SK-N-SH treated with all-trans-retinoic acid at 6 μM for 48 hours (cell line): ENCODE measurements around the gene DYSF.

Experiments used
- ATAC-seq: fragments of 200-7000 bp; cut with Tn5 transposase; 3 replicates; pipeline ENCODE4 v1.9.1; 2020; ENCODE audit warnings: mild to moderate bottlenecking, moderate library complexity
- ARNTL ChIP-seq: fragments of 450-650 bp; formaldehyde crosslinking; IDR thresholded peaks from 2 replicates; pipeline ENCODE4 v1.5.0; 2020; ENCODE audit warnings: low read depth, mild to moderate bottlenecking, moderate library complexity, borderline replicate concordance
- BACH2 ChIP-seq: fragments of 250-450 bp; sonication (Bioruptor Pico); IDR thresholded peaks from 2 replicates; pipeline ENCODE4 v1.9.0; 2021; ENCODE audit warnings: mild to moderate bottlenecking, borderline replicate concordance
- CSDC2 ChIP-seq: fragments of 250-450 bp; sonication (Bioruptor Pico); IDR thresholded peaks from 2 replicates; pipeline ENCODE4 v1.5.0; 2020; ENCODE audit warnings: mild to moderate bottlenecking, moderate library complexity
- CSRNP3 ChIP-seq: fragments of 250-450 bp; sonication (Bioruptor Pico); IDR thresholded peaks from 2 replicates; pipeline ENCODE4 v1.5.1; 2021; ENCODE audit warnings: mild to moderate bottlenecking, moderate library complexity
- ISL1 ChIP-seq: fragments of 250-450 bp; sonication (Bioruptor Pico); IDR thresholded peaks from 2 replicates; pipeline ENCODE4 v2.1.2; 2022; ENCODE audit warnings: mild to moderate bottlenecking, moderate library complexity
- OSR1 ChIP-seq: fragments of 250-450 bp; sonication (Bioruptor Pico); IDR thresholded peaks from 2 replicates; pipeline ENCODE4 v1.8.0; 2022; ENCODE audit warnings: moderate library complexity, mild to moderate bottlenecking, inconsistent platforms
- PPARA ChIP-seq: fragments of 250-450 bp; sonication (Bioruptor Pico); IDR thresholded peaks from 2 replicates; pipeline ENCODE4 v1.5.0; 2020; ENCODE audit warnings: mild to moderate bottlenecking, borderline replicate concordance
- RARB ChIP-seq: fragments of 250-450 bp; sonication (Bioruptor Pico); IDR thresholded peaks from 2 replicates; pipeline ENCODE4 v1.8.0; 2021; ENCODE audit warnings: mild to moderate bottlenecking, moderate library complexity
- SNAI2 ChIP-seq: fragments of 250-450 bp; sonication (Bioruptor Pico); IDR thresholded peaks from 2 replicates; pipeline ENCODE4 v1.5.0; 2020; ENCODE audit warnings: mild to moderate bottlenecking, moderate library complexity
- TCF4 ChIP-seq: fragments of 250-450 bp; sonication (Bioruptor Pico); IDR thresholded peaks from 2 replicates; pipeline ENCODE4 v1.8.0; 2021; ENCODE audit warnings: mild to moderate bottlenecking, moderate library complexity, borderline replicate concordance
- TOX ChIP-seq: fragments of 250-450 bp; sonication (Bioruptor Pico); IDR thresholded peaks from 2 replicates; pipeline ENCODE4 v1.8.0; 2021; ENCODE audit warnings: mild to moderate bottlenecking, moderate library complexity, borderline replicate concordance
- ZFP3 ChIP-seq: fragments of 250-450 bp; sonication (Bioruptor Pico); IDR thresholded peaks from 2 replicates; pipeline ENCODE4 v1.5.0; 2020; ENCODE audit warnings: mild to moderate bottlenecking, moderate library complexity
- ZNF565 ChIP-seq: fragments of 450-650 bp; formaldehyde crosslinking; conservative IDR thresholded peaks from 2 replicates; pipeline ENCODE4 v1.5.0; 2020; ENCODE audit warnings: low read depth, mild to moderate bottlenecking, moderate library complexity
- ZNF70 ChIP-seq: fragments of 450-650 bp; formaldehyde crosslinking; IDR thresholded peaks from 2 replicates; pipeline ENCODE4 v1.5.0; 2020; ENCODE audit warnings: mild to moderate bottlenecking, moderate library complexity
- ZNF8 ChIP-seq: fragments of 450-650 bp; formaldehyde crosslinking; IDR thresholded peaks from 2 replicates; pipeline ENCODE4 v1.5.0; 2020; ENCODE audit warnings: mild to moderate bottlenecking, moderate library complexity
- TF ChIP-seq, protein P1 (sequence below): fragments of 250-450 bp; sonication (Bioruptor Pico); IDR thresholded peaks from 2 replicates; pipeline ENCODE4 v1.8.0; 2021; ENCODE audit warnings: low read depth, mild to moderate bottlenecking, moderate library complexity, borderline replicate concordance
- TF ChIP-seq, protein P2 (sequence below): fragments of 250-450 bp; sonication (Bioruptor Pico); IDR thresholded peaks from 2 replicates; pipeline ENCODE4 v1.5.1; 2020; ENCODE audit warnings: low read depth, mild to moderate bottlenecking, moderate library complexity
- TF ChIP-seq, protein P3 (sequence below): fragments of 250-450 bp; sonication (Bioruptor Pico); IDR thresholded peaks from 2 replicates; pipeline ENCODE4 v1.8.0; 2020; ENCODE audit warnings: mild to moderate bottlenecking, moderate library complexity, borderline replicate concordance

DYSF gene

DNA sequence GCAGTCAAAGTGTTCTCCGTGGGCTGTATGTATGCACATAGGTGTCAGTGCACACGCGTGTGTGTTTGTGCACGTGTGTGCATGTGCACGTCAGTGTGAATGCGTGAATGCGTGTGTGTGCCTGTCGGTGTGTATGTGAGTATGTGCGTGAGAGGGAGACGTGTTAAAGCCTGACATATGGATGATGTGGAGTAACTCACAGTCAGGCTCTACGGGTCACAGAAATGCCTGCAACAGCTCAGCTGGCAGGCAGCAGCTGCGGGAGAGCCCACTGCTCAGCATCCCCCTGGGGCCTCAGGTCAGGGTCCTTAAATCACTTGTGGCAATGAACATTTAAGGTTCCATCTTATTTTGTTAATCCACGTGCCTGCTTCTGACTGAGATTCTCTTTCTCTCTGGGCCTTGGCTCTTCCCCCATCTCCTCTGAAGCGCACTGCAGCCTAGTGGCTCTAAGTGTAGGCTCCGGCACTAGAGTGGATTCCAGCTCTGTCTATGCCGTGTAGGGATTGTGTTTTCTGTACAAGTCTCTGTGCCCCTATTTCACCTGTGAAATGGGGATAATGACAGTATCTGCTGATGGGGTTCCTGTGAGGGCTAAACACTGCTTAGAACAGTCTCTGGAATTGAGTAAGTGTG lies 63.0 kb downstream of the DYSF start (continued):
- TF ChIP-seq, protein P1, sequence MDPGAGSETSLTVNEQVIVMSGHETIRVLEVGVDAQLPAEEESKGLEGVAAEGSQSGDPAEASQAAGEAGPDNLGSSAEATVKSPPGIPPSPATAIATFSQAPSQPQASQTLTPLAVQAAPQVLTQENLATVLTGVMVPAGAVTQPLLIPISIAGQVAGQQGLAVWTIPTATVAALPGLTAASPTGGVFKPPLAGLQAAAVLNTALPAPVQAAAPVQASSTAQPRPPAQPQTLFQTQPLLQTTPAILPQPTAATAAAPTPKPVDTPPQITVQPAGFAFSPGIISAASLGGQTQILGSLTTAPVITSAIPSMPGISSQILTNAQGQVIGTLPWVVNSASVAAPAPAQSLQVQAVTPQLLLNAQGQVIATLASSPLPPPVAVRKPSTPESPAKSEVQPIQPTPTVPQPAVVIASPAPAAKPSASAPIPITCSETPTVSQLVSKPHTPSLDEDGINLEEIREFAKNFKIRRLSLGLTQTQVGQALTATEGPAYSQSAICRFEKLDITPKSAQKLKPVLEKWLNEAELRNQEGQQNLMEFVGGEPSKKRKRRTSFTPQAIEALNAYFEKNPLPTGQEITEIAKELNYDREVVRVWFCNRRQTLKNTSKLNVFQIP (CRISPR knock-in tag), result no peak
- TF ChIP-seq, all 23 proteins: peak for 0

DNA sequence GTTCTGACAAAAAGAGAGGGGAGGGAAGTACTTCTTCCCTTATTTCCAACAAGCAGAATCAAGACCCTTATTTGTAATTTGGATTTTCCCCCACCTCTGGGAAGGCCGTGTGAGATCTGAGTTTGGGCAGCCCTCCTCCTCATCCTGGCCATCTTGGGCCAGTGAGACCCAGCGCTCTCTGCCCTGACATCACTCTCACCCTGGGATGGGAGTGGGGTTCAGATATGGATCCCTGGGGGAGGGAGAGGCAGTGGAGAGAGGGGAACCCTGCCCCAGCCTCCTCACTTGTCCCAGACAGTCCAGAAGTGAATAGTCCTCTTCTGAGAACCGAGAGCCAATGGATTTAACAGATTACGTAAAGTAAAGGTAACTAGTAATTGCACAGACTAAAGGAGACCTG lies 64.5 kb downstream of the DYSF start:
- TF ChIP-seq, protein P2, sequence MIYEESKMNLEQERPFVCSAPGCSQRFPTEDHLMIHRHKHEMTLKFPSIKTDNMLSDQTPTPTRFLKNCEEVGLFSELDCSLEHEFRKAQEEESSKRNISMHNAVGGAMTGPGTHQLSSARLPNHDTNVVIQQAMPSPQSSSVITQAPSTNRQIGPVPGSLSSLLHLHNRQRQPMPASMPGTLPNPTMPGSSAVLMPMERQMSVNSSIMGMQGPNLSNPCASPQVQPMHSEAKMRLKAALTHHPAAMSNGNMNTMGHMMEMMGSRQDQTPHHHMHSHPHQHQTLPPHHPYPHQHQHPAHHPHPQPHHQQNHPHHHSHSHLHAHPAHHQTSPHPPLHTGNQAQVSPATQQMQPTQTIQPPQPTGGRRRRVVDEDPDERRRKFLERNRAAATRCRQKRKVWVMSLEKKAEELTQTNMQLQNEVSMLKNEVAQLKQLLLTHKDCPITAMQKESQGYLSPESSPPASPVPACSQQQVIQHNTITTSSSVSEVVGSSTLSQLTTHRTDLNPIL (CRISPR knock-in tag), result no peak
- TF ChIP-seq OSR1 (CRISPR knock-in tag) (no peak), ZNF565 (CRISPR knock-in tag) (no peak), ISL1 (CRISPR knock-in tag) (no peak), SNAI2 (CRISPR knock-in tag) (no peak), BACH2 (CRISPR knock-in tag) (no peak), TCF4 (CRISPR knock-in tag) (no peak), TOX (CRISPR knock-in tag) (no peak), ZFP3 (CRISPR knock-in tag) (no peak), PPARA (no peak)
- TF ChIP-seq, protein P3, sequence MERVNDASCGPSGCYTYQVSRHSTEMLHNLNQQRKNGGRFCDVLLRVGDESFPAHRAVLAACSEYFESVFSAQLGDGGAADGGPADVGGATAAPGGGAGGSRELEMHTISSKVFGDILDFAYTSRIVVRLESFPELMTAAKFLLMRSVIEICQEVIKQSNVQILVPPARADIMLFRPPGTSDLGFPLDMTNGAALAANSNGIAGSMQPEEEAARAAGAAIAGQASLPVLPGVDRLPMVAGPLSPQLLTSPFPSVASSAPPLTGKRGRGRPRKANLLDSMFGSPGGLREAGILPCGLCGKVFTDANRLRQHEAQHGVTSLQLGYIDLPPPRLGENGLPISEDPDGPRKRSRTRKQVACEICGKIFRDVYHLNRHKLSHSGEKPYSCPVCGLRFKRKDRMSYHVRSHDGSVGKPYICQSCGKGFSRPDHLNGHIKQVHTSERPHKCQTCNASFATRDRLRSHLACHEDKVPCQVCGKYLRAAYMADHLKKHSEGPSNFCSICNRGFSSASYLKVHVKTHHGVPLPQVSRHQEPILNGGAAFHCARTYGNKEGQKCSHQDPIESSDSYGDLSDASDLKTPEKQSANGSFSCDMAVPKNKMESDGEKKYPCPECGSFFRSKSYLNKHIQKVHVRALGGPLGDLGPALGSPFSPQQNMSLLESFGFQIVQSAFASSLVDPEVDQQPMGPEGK (CRISPR knock-in tag), result no peak
- TF ChIP-seq, all 23 proteins: peak for 0
- no peak for ATAC-seq

DNA sequence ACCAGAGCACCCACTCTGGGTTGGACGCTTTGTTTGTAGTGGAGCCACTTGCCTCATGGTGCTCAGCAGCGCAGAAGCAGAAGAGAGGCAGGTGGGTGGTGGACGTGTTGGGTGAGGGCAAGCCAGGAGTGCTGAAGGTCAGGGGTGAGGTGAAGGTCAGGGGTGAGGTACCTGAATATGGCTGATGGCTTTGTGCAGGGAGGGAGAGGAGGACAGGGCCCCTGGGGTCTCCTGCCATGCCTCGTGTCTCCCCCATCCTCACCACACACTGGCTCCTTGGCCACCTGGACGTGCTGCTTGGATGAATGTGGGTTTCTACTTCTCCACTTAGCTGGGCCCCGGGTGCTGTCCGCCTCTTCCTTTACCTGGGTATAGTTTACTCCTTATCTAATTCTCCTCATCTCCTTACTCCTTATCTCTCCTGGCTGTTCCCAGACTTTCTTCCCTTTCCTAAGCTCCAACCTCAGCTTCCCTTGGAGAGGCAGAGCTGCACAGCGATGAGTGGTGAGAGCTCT lies 68.1 kb downstream of the DYSF start:
- no peak for ATAC-seq
- TF ChIP-seq, protein P3 (CRISPR knock-in tag), result no peak
- TF ChIP-seq ZNF70 (CRISPR knock-in tag) (no peak), TOX (CRISPR knock-in tag) (no peak), ISL1 (CRISPR knock-in tag) (no peak)

GRCh38 chr2:71524476-71524875 lies 71.1 kb downstream of the DYSF start:
- ATAC-seq, result no peak

More at GRCh38 chr2:71524476-71524875, 71.1 kb downstream of the DYSF start:
- TF ChIP-seq CSDC2 (CRISPR knock-in tag), result no peak
- TF ChIP-seq RARB (CRISPR knock-in tag), result no peak
- TF ChIP-seq ARNTL (CRISPR knock-in tag), result no peak
- TF ChIP-seq TCF4 (CRISPR knock-in tag), result no peak
- no peak for TF ChIP-seq CSRNP3
- no peak for TF ChIP-seq ZNF8
- TF ChIP-seq, protein P3 (CRISPR knock-in tag), result no peak
- TF ChIP-seq, all 23 proteins: peak for 0
